Measurements from ENCODE around the gene MYO1C. TPM values are rescaled to one million over a fixed set of nuclear protein-coding genes. Genes with fewer than 3 reads are reported as not detected.
"Not testable (repeated sequence)": the region's sequence is repeated elsewhere in the genome, so short reads cannot be mapped to it uniquely, and the experiment has no call there.

MYO1C gene
- total RNA-seq, 1 donor from 2014 or later = 182 TPM

DNA sequence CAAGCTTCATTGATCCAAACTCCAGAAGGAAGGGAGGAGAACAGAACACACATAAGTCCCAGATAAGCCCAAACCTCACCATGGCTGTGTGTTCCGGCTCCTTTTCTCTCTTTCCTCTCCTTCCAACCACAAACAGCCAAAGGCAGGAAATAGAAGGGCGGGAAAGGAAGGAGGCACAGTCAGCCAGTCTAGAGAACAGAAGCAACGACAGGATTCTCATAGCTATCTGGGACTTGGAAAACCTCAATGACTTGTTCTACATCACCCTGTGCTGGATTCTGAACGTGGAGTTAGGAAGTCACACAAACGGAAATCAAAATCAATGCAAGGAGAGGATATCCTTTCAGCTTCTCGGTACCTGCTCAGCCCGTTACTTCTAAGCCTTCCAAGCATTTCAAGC, 45.4 kb downstream of the MYO1C start:
- no peak for DNase-seq
- no peak for ATAC-seq (ENCODE audit: poor library complexity)
- intact Hi-C loops (cut with DNase I) = no loop called here

DNA sequence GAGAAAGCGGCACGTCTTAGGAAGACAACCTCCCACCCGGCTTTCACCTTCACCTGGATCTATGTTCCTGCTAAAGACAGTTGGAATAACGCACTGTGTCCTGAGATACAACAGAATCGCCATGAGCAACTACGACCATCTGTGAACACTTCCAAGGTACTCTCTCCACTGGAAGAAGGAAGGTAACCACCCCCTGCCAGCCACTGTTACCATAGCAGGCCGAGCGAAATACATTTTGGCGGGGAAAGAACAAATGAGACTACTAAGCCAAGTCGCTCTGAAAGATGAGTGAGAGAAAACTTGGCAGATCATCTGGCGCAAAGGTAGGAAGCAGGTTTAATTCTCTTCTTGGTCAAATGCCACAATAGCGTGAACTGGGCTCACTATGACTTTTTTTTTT, 46.3 kb downstream of the MYO1C start:
- no peak for ATAC-seq (ENCODE audit: poor library complexity)
- no peak for DNase-seq
- intact Hi-C loops (cut with DNase I) = no loop called here

DNA sequence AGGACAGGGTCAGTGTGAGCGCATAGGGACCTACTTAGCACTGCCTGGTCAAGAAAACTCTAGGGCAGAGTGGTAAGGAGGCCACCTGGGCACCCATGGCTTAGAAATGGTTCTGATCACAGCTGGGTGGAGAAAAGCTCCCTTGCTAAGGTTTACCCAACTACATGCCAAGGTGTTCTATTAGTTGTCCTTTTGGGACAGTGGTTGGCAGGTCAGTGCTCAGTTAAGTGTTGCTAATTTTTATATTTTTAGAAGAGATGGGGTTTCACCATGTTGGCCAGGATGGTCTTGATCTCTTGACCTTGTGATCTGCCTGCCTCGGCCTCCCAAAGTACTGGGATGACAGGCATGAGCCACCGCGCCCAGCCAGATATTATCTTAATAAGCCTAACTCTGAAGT, 46.8 kb downstream of the MYO1C start:
- DNase-seq; intact Hi-C loops (cut with DNase I); ATAC-seq (ENCODE audit: poor library complexity): not testable (repeated sequence)

DNA sequence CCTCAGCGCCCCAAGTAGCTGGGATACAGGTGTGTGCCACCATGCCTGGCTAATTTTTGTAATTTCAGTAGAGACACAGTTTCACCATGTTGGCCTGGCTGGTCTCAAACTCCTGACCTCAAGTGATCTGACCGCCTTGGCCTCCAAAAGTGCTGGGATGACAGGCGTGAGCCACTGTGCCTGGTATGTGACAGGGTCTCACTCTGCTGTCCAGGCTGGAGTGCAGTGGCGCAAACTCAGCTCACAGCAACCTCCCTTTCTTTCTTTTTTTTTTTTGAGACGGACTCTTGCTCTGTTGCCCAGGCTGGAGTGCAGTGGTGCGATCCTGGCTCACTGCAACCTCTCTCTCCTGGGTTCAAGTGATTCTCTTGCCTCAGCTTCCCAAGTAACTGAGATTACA, 49.8 kb downstream of the MYO1C start:
- ATAC-seq (ENCODE audit: poor library complexity); intact Hi-C loops (cut with DNase I); DNase-seq: not testable (repeated sequence)

DNA sequence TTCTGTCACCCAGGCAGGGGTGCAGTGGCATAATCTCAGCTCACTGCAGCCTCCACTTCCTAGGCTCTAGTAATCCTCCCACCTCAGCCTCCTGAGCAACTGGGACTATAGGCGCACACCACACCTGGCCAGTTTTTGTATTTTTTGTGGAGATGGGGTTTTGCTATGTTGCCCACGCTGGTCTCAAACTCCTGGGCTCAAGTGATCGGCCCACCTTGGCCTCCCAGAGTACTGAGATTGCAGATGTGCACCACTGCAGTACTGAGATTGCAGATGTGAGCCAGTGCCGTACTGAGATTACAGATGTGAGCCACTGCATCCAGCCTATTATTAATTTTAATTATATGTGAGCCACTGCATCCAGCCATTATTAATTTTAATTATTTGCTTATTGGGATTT, 50.3 kb downstream of the MYO1C start:
- DNase-seq (no peak), ATAC-seq (ENCODE audit: poor library complexity) (no peak)
- intact Hi-C loops (cut with DNase I) = no loop called here

DNA sequence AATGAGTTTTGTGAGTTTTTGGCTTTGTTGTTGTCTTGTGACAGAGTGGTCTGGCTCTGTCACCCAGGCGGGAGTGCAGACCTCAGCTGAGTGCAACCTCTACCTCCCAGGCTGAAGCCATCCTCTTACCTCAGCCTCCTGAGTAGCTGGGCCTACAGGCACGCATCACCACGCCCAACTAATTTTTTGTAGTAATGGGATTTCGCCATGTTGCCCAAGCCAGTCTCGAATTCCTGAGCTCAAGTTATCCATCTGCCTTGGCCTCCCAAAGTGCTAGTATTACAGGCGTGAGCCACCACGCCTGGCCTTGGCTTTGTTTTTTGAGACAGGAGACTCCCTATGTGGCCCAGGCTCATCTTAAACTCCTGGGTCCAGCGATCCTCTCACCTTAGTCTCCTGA, 51.6 kb downstream of the MYO1C start:
- DNase-seq = no peak
- ATAC-seq (ENCODE audit: poor library complexity) = no peak
- intact Hi-C loops (cut with DNase I) = no loop called here

DNA sequence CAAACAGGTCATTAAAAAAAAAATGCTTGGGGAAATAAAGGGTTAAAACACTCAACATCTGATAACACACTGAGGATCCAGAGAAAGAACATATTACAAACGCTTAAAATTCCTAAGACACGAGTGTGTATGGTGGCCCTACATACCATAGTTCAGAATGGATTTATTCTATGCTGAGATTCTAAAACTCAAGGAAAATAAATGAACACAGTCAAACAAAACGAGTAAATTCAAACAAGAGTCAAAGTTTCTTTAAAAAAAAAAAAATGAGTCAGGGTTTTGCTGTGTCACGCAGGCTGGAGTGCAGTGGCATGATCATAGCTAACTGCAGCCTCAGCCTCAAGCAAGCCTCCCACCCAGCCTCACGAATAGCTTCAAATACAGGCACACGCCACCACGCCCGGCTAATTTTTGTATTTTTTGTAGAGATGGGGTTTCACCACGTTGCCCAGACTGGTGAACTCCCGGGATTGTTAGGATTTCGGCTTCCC, 53.8 kb downstream of the MYO1C start:
- DNase-seq (no peak), ATAC-seq (ENCODE audit: poor library complexity) (no peak)
- intact Hi-C loops (cut with DNase I) = no loop called here

DNA sequence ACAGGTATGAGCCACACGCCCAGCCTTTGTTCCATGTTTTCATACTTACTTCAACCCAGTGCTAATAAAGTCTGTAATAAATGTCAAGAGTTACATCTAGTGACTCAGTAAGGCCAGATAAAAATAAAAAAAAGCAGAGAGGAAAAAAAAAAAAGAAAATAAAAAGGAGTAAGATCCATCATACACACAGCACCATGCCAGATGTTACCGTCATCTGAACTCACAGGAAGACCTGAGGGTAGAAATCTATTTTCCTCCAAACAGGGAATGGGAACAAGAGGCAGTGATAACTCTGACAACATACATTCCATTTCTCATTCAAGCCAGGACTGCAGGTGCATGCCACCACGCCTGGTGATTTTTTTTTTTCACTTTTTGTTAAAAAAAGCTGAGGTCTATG, 57.2 kb downstream of the MYO1C start:
- no peak for DNase-seq
- intact Hi-C loops (cut with DNase I) = no loop called here
- ATAC-seq (ENCODE audit: poor library complexity) = no peak

DNA sequence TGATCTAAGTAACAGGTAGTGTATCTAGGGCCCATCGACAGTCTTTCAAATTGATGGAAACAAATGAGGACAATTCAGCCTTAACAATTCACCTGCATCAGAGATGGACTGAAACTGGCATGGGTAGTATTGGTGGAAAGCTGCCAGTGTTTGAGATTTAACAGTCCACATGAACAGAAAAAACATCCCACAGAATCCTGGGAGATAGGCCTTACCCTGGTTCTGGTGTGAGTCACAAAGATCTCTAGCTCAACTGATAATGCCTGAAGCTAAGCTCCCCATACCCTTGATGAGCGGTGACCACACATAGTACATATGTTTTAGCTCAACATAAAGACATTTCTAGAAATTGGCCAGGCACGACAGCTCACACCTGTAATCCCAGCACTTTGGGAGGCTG, 58.3 kb downstream of the MYO1C start:
- intact Hi-C loops (cut with DNase I) = no loop called here
- ATAC-seq (ENCODE audit: poor library complexity) (peak; percentile 30), DNase-seq (no peak)

DNA sequence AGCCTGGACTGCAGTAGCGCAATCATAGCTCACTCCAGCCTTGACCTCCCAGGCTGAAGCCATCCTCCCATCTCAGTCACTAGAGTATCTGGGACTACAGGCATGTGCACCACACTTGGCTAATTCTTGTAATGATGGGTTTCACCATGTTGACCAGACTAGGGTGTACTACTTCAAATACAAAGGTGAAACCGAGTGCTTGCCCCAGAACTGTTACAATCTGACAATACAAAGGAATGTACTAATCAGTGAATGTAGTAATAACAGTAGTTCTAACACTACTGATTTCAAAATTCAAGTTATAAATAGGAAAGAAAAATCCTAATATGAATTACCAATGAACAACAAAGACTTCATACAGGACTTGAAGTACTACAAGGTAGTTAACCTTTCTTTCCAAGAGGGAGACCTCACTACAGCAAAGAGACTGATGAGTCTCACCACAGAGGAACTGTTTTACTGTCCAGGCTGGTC, 60.8 kb downstream of the MYO1C start:
- ATAC-seq (ENCODE audit: poor library complexity) = no peak
- DNase-seq = no peak
- intact Hi-C loops (cut with DNase I) = no loop called here

DNA sequence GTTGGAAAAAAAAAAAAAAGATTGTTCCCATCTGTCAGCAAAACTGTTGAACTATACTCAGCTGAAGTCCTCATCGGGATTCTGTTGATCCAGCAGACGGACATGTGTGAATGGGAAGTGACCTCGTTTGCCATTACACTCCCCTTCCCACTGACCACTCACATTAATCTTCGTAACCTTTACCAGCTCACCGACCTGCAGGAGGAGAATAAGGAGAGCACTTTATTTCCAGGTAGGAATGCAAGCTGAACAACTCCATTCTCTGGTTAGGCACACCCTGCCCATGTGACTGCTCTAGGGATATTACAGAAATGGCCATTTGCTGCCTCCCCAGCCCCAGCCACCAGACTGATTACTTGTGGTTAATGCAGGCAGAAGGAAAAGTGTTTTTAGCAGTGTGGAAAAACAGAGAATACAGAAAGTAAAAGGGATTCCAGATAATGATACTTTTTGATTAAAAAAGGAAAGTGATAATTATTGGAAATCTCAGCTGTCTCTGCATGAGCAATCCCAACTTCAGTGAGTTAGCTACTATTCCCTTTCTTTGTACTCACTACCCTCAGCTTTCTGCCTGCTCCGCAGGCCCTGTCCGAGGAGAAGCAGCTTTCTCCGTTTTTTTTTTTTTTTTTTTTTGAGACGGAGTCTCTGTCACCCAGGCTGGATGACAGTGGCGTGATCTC, 68.9 kb downstream of the MYO1C start:
- DNase-seq = no peak
- ATAC-seq (ENCODE audit: poor library complexity) = peak; percentile 19
- intact Hi-C loops (cut with DNase I) = no loop called here

DNA sequence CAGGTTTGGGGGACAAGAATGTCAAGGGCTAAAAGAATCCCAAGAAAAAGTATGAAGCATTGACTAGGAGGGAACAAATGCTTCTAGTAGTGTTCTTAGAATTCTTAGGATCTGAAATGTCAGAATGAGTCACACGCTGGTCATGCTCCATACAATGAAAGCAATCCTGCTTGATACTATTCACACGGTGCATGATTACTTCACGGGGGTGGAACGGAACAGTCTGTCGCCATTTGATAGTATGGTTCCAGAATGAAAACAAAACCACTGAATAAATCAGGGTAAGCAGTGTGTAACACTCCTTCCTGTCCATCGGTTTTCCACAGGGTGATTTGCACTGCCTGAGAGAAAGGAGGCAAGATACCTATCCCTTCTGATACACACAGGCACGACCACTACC, 69.6 kb downstream of the MYO1C start:
- DNase-seq = no peak
- peak; percentile 72 for ATAC-seq (ENCODE audit: poor library complexity)
- intact Hi-C loops (cut with DNase I) = no loop called here

DNA sequence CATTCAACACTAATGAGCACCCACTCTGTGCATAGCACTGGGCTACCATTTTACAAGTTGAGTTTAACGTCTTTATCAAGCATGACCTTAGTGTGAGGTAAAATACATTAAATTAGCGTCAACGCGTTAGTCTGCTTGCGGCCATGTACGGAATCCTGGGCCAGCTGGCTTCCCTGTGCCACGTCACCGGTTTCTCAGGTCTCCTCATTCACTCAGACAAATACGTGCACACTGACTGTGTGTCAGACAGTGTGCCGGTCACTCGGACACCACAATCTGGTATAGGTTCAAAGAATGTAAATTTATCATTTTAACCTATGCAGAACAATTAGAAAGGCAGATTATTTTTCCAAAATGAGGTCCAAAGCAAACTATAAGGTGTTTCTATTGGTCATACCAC, 71.0 kb downstream of the MYO1C start:
- intact Hi-C loops (cut with DNase I) = no loop called here
- DNase-seq (no peak), ATAC-seq (ENCODE audit: poor library complexity) (no peak)

DNA sequence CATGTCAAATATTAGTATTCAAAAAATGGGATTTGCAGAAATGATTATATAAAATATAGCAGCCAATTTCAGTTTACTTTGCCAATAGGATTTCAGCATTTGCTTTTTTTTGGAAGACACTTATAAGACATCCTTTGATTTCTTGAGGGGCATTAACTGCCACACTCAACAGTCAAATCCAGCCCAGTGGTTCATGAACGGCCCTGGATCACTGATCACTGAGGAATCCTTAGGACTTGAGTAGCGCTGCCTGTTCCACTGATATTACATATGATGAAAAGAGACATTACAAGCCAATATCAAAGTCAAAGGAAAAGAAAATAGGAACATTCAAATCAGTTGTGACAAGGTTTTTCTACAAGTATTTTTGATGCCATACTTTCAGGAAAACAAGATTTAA, 71.5 kb downstream of the MYO1C start:
- intact Hi-C loops (cut with DNase I) = no loop called here
- DNase-seq (no peak), ATAC-seq (ENCODE audit: poor library complexity) (no peak)

DNA sequence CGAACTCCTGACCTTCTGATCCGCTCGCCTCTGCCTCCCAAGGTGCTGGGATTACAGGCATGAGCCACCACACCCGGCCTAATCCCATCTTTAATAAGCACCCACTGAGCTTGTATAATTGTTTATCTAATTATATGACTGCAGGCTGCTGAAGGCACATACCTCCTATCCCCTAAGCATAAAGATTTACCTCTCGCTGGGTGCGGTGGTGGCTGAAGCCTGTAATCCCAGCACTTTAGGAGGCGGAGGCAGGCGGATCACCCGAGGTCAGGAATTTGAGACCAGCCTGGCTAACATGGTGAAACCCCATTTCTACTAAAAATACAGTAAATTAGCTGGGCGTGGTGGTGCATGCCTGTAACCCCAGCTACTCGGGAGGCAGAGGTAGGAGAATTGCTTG, 72.3 kb downstream of the MYO1C start:
- DNase-seq (no peak), ATAC-seq (ENCODE audit: poor library complexity) (no peak)
- intact Hi-C loops (cut with DNase I) = no loop called here

DNA sequence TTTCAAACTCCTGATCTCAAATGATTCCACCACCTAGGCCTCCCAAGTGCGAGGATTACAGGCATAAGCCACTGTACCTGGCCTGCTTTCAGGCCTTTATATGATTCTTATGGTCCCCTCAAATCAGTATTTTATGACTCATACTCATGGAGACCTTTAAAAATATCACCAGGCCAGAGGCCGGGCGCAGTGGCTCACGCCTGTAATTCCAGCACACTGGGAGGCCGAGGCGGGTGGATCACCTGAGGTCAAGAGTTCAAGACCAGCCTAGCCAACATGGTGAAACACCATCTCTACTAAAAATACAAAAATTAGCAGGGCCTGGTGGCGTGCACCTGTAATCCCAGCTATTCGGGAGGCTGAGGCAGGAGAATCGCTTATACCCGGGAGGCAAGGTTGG, 74.0 kb downstream of the MYO1C start:
- ATAC-seq (ENCODE audit: poor library complexity); DNase-seq; intact Hi-C loops (cut with DNase I): not testable (repeated sequence)

DNA sequence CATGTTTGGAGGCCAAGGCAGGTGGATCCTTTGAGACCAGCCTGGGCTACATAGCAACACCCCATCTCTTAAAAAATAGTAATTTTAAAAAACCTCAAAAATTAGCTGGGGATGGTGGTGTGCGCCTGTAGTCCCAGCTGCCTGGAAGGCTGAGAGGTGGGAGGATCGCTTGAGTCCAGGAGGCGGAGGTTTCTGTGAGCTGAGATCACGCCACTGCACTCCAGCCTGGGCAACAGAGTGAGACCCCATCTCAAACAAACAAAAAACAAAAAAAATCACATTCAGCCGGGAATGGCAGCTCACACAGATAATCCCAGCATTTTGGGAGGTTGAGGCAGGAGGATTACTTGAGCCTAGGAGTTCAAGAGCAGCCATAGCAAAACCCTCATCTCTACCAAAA, 76.1 kb downstream of the MYO1C start:
- ATAC-seq (ENCODE audit: poor library complexity) = no peak
- intact Hi-C loops (cut with DNase I) = no loop called here
- DNase-seq = no peak

DNA sequence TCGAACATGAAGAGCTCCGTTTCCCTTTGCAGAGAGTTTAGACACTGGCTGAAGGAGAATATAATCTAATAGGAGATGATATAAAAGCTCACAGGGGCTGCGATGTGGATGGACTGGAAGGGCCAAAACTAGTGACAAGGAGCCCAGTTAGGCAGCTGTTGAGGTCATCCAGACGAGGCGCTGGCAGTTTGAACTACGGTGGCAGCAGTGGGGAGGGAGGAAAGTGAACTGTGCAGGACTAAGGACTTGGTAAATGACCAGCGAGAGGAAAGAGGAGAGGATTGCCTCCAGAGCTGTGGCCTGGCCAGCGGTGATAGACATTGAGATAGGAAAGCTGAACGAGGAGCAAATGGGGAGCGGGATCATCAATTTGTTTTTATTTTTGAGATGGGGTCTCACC, 77.9 kb downstream of the MYO1C start:
- ATAC-seq (ENCODE audit: poor library complexity) (peak; percentile 31), DNase-seq (no peak)
- intact Hi-C loops (cut with DNase I) = no loop called here

Measured in Right ventricle myocardium superior (tissue), 1 donor.